SK-N-SH (cell line): ENCODE measurements around the gene DCUN1D3. TPM values are rescaled to one million over a fixed set of nuclear protein-coding genes. Genes with fewer than 3 reads are reported as not detected.

Experiments used
- CTCF ChIA-PET: fragments of 300-600, 350-600 bp; formaldehyde crosslinking; extraction: SDS; loops from one replicate; lab custom pipeline; 2021; lab: Yijun Ruan, JAX
- POLR2A ChIA-PET: fragments of 350-600 bp; sonication (Branson Sonifier 250); formaldehyde crosslinking; extraction: SDS; loops from one replicate; lab custom pipeline; 2020; ENCODE audit warnings: antibody characterized with exemption, inconsistent platforms; lab: Yijun Ruan, JAX
- DNase-seq: peaks from one replicate; pipeline ENCODE4 v3.0.0; 2012
- H2AFZ ChIP-seq: fragments of 200-600 bp; sonication (generic); 2 replicates; pipeline ENCODE4 v1.8.1; 2016; ENCODE audit warnings: antibody characterized with exemption, mild to moderate bottlenecking, low read depth
- H3F3A ChIP-seq: fragments of 200-600 bp; sonication (generic); replicated peaks from 2 replicates; pipeline ENCODE3; 2016; ENCODE audit warnings: antibody characterized with exemption, mild to moderate bottlenecking; ENCODE audit not compliant: insufficient read depth
- H3K27ac ChIP-seq, 2 experiments: fragments of 200-500 bp in 1 of 2; fragments of 200-600 bp in 1 of 2; sonication (Bioruptor generic) in 1 of 2; sonication (generic), shearing (Covaris generic) in 1 of 2; 2 replicates each; pipeline versions ENCODE4 v1.5.1 to v1.6.1; 2014 to 2016; ENCODE audit warnings: low read depth in 2 of 2, inconsistent platforms in 1 of 2, low read length in 1 of 2, mild to moderate bottlenecking in 1 of 2, mixed read lengths in 1 of 2
- H3K27me3 ChIP-seq: fragments of 200-600 bp; sonication (generic), shearing (Covaris generic); 2 replicates; pipeline ENCODE4 v1.6.1; 2016; ENCODE audit warnings: mixed run types; ENCODE audit not compliant: insufficient read depth
- H3K36me3 ChIP-seq, 2 experiments: fragments of 200-500 bp in 1 of 2; fragments of 200-600 bp in 1 of 2; sonication (Bioruptor generic) in 1 of 2; sonication (generic) in 1 of 2; replicated peaks in 1 of 2; 2 replicates each; pipeline versions ENCODE3 to v1.5.1; 2014 to 2016; ENCODE audit warnings: low read length in 1 of 2, mild to moderate bottlenecking in 1 of 2; ENCODE audit not compliant: insufficient read depth in 2 of 2, control insufficient read depth in 1 of 2
- H3K4me1 ChIP-seq, 2 experiments: fragments of 200-500 bp in 1 of 2; fragments of 200-600 bp in 1 of 2; sonication (Bioruptor generic) in 1 of 2; sonication (generic), shearing (Covaris generic) in 1 of 2; 2 replicates each; pipeline versions ENCODE4 v1.5.1 to v1.6.1; 2014 to 2016; ENCODE audit warnings: low read depth in 1 of 2, low read length in 1 of 2, mixed run types in 1 of 2; ENCODE audit not compliant: insufficient read depth in 2 of 2, control insufficient read depth in 1 of 2
- H3K4me2 ChIP-seq: fragments of 200-600 bp; sonication (generic), shearing (Covaris generic); 2 replicates; pipeline ENCODE4 v1.6.1; 2017; ENCODE audit warnings: mixed run types
- H3K4me3 ChIP-seq, 2 experiments: fragments of 200-500 bp in 1 of 2; fragments of 200-600 bp in 1 of 2; sonication (Bioruptor generic) in 1 of 2; sonication (generic), shearing (Covaris generic) in 1 of 2; 2 replicates each; pipeline versions ENCODE4 v1.5.1 to v1.8.1; 2014 to 2016; ENCODE audit warnings: low read depth in 2 of 2, inconsistent platforms in 1 of 2, low read length in 1 of 2, mild to moderate bottlenecking in 1 of 2, mixed read lengths in 1 of 2, moderate library complexity in 1 of 2
- H3K79me2 ChIP-seq: fragments of 200-600 bp; sonication (generic); 2 replicates; pipeline ENCODE4 v1.8.1; 2017; ENCODE audit warnings: mild to moderate bottlenecking; ENCODE audit not compliant: insufficient read depth
- H3K9ac ChIP-seq: fragments of 200-600 bp; sonication (generic); 2 replicates; pipeline ENCODE4 v1.6.1; 2017; ENCODE audit warnings: mixed run types
- H3K9me2 ChIP-seq: fragments of 200-600 bp; sonication (generic); 2 replicates; pipeline ENCODE4 v1.6.1; 2017; ENCODE audit warnings: mixed run types
- H3K9me3 ChIP-seq: fragments of 200-600 bp; sonication (generic); 2 replicates; pipeline ENCODE4 v1.6.1; 2017; ENCODE audit warnings: mixed run types, mild to moderate bottlenecking, moderate library complexity
- H4K20me1 ChIP-seq: fragments of 200-600 bp; sonication (generic); 2 replicates; pipeline ENCODE4 v1.6.1; 2017; ENCODE audit warnings: mild to moderate bottlenecking, mixed run types; ENCODE audit not compliant: insufficient read depth
- CHD2 ChIP-seq: fragments of 150-350 bp; IDR thresholded peaks from 2 replicates; pipeline ENCODE4 v1.6.1; 2018; ENCODE audit warnings: low read length; ENCODE audit not compliant: partially characterized antibody
- EP300 ChIP-seq, 2 experiments: IDR thresholded peaks; 2 replicates each; pipeline versions ENCODE4 v1.4.0 to v1.6.1; 2012; ENCODE audit warnings: borderline replicate concordance in 1 of 2, low read depth in 1 of 2, low read length in 1 of 2
- EZH2phosphoT487 ChIP-seq: fragments of 200-600 bp; sonication (generic); IDR thresholded peaks from 2 replicates; pipeline ENCODE4 v1.6.1; 2017; ENCODE audit warnings: low read depth, mixed run types, mild to moderate bottlenecking, antibody characterized with exemption, moderate library complexity, borderline replicate concordance
- FOSL2 ChIP-seq: IDR thresholded peaks from 2 replicates; pipeline ENCODE4 v1.4.0; 2012; ENCODE audit warnings: low read depth, mild to moderate bottlenecking, moderate library complexity, borderline replicate concordance
- FOXJ3 ChIP-seq: sonication (generic); formaldehyde crosslinking; IDR thresholded peaks from 2 replicates; pipeline ENCODE4 v1.5.1; 2020; ENCODE audit warnings: mild to moderate bottlenecking, missing genetic modification reagents
- FOXM1 ChIP-seq: IDR thresholded peaks from 2 replicates; pipeline ENCODE4 v1.4.0; 2012; ENCODE audit warnings: low read depth, mild to moderate bottlenecking
- GABPA ChIP-seq: IDR thresholded peaks from 2 replicates; pipeline ENCODE4 v1.4.0; 2012; ENCODE audit warnings: low read depth, mild to moderate bottlenecking
- GATA2 ChIP-seq: sonication (generic); formaldehyde crosslinking; IDR thresholded peaks from 2 replicates; pipeline ENCODE4 v1.5.0; 2020; ENCODE audit warnings: mild to moderate bottlenecking, missing genetic modification reagents
- IRF3 ChIP-seq: fragments of 150-350 bp; IDR thresholded peaks from 2 replicates; pipeline ENCODE4 v1.6.1; 2016; ENCODE audit warnings: mild to moderate bottlenecking, low read depth, low read length
- JUND ChIP-seq: IDR thresholded peaks from 2 replicates; pipeline ENCODE4 v1.4.0; 2012
- MAX ChIP-seq: IDR thresholded peaks from 2 replicates; pipeline ENCODE4 v1.4.0; 2012; ENCODE audit warnings: low read depth
- MEF2A ChIP-seq: IDR thresholded peaks from 2 replicates; pipeline ENCODE4 v1.4.0; 2012; ENCODE audit warnings: low read depth, borderline replicate concordance
- MXI1 ChIP-seq: IDR thresholded peaks from 2 replicates; pipeline ENCODE4 v1.6.1; 2012; ENCODE audit warnings: mild to moderate bottlenecking, low read depth, low read length, improper control_type of control experiment
- NFIC ChIP-seq: IDR thresholded peaks from 2 replicates; pipeline ENCODE4 v1.4.0; 2012; ENCODE audit warnings: borderline replicate concordance
- NRF1 ChIP-seq: IDR thresholded peaks from 2 replicates; pipeline ENCODE4 v1.6.1; 2012; ENCODE audit warnings: low read depth, mild to moderate bottlenecking, low read length
- POLR2AphosphoS5 ChIP-seq: IDR thresholded peaks from 2 replicates; pipeline ENCODE4 v1.6.1; 2012; ENCODE audit warnings: low read depth, low read length
- RXRA ChIP-seq: IDR thresholded peaks from 2 replicates; pipeline ENCODE4 v1.4.0; 2012; ENCODE audit warnings: low read depth, mild to moderate bottlenecking, borderline replicate concordance
- SIN3A ChIP-seq: IDR thresholded peaks from 2 replicates; pipeline ENCODE4 v1.6.1; 2012; ENCODE audit warnings: low read depth, mild to moderate bottlenecking, low read length, moderate library complexity, borderline replicate concordance
- SMC3 ChIP-seq: IDR thresholded peaks from 2 replicates; pipeline ENCODE4 v1.6.1; 2012; ENCODE audit warnings: low read depth, low read length, improper control_type of control experiment
- TAF1 ChIP-seq: IDR thresholded peaks from 2 replicates; pipeline ENCODE4 v1.6.1; 2012; ENCODE audit warnings: low read depth, mild to moderate bottlenecking, low read length, moderate library complexity, borderline replicate concordance
- TCF12 ChIP-seq: IDR thresholded peaks from 2 replicates; pipeline ENCODE4 v1.4.0; 2012
- TEAD4 ChIP-seq: IDR thresholded peaks from 2 replicates; pipeline ENCODE4 v1.4.0; 2012; ENCODE audit warnings: mild to moderate bottlenecking, borderline replicate concordance; ENCODE audit not compliant: insufficient read depth
- USF2 ChIP-seq: fragments of 150-350 bp; IDR thresholded peaks from 2 replicates; pipeline ENCODE4 v1.6.1; 2017; ENCODE audit warnings: antibody characterized with exemption, low read length, low read depth, borderline replicate concordance
- YY1 ChIP-seq: IDR thresholded peaks from 2 replicates; pipeline ENCODE4 v1.4.0; 2012; ENCODE audit warnings: low read depth, mild to moderate bottlenecking
- WGBS: methylation state at CpG from one replicate; pipeline ENCODE4 v1.1.6; 2017; ENCODE audit warnings: low lambda C conversion rate; 5-methylcytosine and 5-hydroxymethylcytosine counted together
- polyA plus RNA-seq, 3 experiments: library from polyadenylated mRNA; depleted of rRNA; stranded (reverse); fragments of >200 nt; gene quantifications; 2 replicates each; pipeline ENCODE4 v1.2.3, GENCODE V29; 2012
- TF ChIP-seq, protein P1 (sequence below): IDR thresholded peaks from 2 replicates; pipeline ENCODE4; 2012
- TF ChIP-seq, protein P2 (sequence below): IDR thresholded peaks from 2 replicates; pipeline ENCODE4 v1.4.0; 2012; ENCODE audit warnings: low read depth, borderline replicate concordance

The DCUN1D3 gene
- polyA plus RNA-seq, 1 of the 3 experiments (the other 2 are of a cell fraction), result 4.7 TPM

GRCh38 chr16:20806168-20807050 is 93.7 kb downstream of the DCUN1D3 start, which contains the start of the genes ERI2 and REXO5:
TSS of gene ERI2 (minus strand) at chr16:20806472. CDS start at chr16:20806430, 42 bp downstream.
TSS of gene REXO5 (plus strand) at chr16:20806527. CDS start at chr16:20806954, 427 bp downstream.
- Histone ChIP-seq H3K9me2 (no peaks in the 10 kb centered on the region), H3K79me2 (peaks cover 26% of the 10 kb centered on the region; the same call in 1 of the 2 replicates), H2AFZ (peak within 1 kb of the TSS; percentile 95), H3K4me3 (peak within 1 kb of the TSS; percentile 76 to 82), H3K27me3 (no peaks in the 10 kb centered on the region), H3K4me2 (peak within 1 kb of the TSS; percentile 93), H3K36me3 (peaks cover 3% of the 10 kb centered on the region in 2 experiments), H3K9me3 (no peaks in the 10 kb centered on the region), H3K4me1 (peaks cover 2 to 4% of the 10 kb centered on the region in 2 experiments; a peak in 2 of 4 replicates), H3F3A (peaks cover 36% of the 10 kb centered on the region), H3K9ac (peak within 1 kb of the TSS; percentile 80), H3K27ac (peak within 1 kb of the TSS; percentile 80 to 86), H4K20me1 (no peaks in the 10 kb centered on the region)
- ChIA-PET POLR2A (interaction anchor here (1.2 to 1.8 kb wide), 3 partner anchors 9 to 94 kb away, joined by 5 to 8 read pairs (median 6); partner anchors contain the start of genes DCUN1D3 and LYRM1), CTCF (interaction anchor here (0.6 to 2.1 kb wide), 8 partner anchors 8 to 494 kb away, joined by 3 to 8 read pairs (median 4); no protein-coding TSS in a partner anchor)
- peak; percentile 94 for DNase-seq
- 2% methylated on average over 36 of the region's 74 CpGs for WGBS
- TF ChIP-seq MAX (peak; percentile 89), USF2 (no peak), GABPA (peak; percentile 96), NRF1 (no peak), SMC3 (0 out of 2 replicates have a peak, but pooled peaks have one; percentile 13), IRF3 (no peak), TAF1 (peak; percentile 95), EP300 (IDR thresholded peaks at IDR 0.05; ENCODE audit: borderline replicate concordance in 1 of 2, low read depth in 1 of 2, low read length in 1 of 2) (peak in 1 of 2 experiments; percentile 24; a peak in 1 of 4 replicates), SIN3A (peak; percentile 95), RXRA (no peak), NFIC (peak; percentile 62; the same call in 1 of the 2 replicates), CHD2 (peak; percentile 97), FOXJ3 (peak; percentile 25; the same call in 1 of the 2 replicates), EZH2phosphoT487 (no peak), GATA2 (CRISPR knock-in tag) (no peak), YY1 (peak; percentile 91), MEF2A (no peak), FOXM1 (peak; percentile 60; the same call in 1 of the 2 replicates), JUND (no peak), TCF12 (peak; percentile 33; the same call in 1 of the 2 replicates), POLR2AphosphoS5 (peak; percentile 83), TEAD4 (no peak), FOSL2 (no peak), MXI1 (peak; percentile 91)
- TF ChIP-seq, protein P1, sequence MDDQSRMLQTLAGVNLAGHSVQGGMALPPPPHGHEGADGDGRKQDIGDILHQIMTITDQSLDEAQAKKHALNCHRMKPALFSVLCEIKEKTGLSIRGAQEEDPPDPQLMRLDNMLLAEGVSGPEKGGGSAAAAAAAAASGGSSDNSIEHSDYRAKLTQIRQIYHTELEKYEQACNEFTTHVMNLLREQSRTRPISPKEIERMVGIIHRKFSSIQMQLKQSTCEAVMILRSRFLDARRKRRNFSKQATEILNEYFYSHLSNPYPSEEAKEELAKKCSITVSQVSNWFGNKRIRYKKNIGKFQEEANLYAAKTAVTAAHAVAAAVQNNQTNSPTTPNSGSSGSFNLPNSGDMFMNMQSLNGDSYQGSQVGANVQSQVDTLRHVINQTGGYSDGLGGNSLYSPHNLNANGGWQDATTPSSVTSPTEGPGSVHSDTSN, result peak; percentile 76
- TF ChIP-seq, protein P2, sequence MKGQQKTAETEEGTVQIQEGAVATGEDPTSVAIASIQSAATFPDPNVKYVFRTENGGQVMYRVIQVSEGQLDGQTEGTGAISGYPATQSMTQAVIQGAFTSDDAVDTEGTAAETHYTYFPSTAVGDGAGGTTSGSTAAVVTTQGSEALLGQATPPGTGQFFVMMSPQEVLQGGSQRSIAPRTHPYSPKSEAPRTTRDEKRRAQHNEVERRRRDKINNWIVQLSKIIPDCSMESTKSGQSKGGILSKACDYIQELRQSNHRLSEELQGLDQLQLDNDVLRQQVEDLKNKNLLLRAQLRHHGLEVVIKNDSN, result no peak
